Prostate gland (tissue), 2 donors: ENCODE measurements around the gene NEK2.

Source experiments
- POLR2A ChIP-seq: fragments of 450-650 bp; IDR thresholded peaks from one replicate; pipeline ENCODE4 v1.6.1; 2016; ENCODE audit warnings: antibody characterized with exemption, mild to moderate bottlenecking
- POLR2AphosphoS5 ChIP-seq: sonication (generic); formaldehyde crosslinking; IDR thresholded peaks from one replicate; pipeline ENCODE4 v1.6.1; 2017; ENCODE audit warnings: antibody characterized with exemption
- TF ChIP-seq, protein P1 (sequence below), 4 experiments: fragments of 200-600 bp in 2 of 4; fragments of 450-650 bp in 2 of 4; sonication (generic) in 2 of 4; IDR thresholded peaks; 1 replicate in 3 of 4; 2 replicates in 1 of 4; pipeline ENCODE4 v1.5.1; 2016 to 2019; ENCODE audit warnings: antibody characterized with exemption in 4 of 4, mild to moderate bottlenecking in 2 of 4, moderate library complexity in 2 of 4

DNA sequence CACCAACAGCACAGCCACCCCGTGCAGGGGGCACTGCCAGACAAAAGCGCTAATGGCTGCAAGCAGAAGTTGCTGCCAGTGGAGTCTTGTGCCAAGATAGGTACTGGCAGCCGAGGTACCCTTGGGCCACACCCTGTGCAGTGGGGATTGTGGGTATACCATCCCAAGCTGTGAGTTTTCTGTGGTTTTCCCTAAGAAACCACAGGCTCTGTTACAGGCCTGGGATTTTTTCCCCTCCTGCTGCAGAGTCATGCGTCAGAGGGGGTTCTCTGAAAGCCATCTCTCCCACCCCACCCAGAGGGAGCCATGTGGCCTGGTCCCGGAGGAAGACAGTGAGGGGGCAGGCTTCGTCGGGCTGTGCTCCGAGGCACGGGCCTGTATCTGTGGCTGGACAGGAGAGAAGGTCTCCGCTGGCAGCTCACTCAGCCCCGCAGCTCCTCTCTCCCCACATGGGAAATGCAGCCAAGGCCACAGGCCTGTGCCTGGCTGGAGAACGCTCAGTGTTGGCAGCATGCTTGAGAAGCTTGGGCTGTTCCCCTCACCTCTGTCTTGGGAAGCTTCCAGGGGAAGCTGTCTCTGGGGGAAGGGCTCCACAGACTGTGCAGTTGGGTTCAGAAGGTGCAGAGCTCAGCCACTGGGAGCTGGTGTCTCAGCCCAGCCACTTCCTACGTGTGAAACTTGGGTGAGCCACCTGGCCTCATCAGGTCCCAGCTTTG, 42.5 kb downstream of the NEK2 start:
- TF ChIP-seq POLR2A (no peak), POLR2AphosphoS5 (peak; percentile 62)
- TF ChIP-seq, protein P1, sequence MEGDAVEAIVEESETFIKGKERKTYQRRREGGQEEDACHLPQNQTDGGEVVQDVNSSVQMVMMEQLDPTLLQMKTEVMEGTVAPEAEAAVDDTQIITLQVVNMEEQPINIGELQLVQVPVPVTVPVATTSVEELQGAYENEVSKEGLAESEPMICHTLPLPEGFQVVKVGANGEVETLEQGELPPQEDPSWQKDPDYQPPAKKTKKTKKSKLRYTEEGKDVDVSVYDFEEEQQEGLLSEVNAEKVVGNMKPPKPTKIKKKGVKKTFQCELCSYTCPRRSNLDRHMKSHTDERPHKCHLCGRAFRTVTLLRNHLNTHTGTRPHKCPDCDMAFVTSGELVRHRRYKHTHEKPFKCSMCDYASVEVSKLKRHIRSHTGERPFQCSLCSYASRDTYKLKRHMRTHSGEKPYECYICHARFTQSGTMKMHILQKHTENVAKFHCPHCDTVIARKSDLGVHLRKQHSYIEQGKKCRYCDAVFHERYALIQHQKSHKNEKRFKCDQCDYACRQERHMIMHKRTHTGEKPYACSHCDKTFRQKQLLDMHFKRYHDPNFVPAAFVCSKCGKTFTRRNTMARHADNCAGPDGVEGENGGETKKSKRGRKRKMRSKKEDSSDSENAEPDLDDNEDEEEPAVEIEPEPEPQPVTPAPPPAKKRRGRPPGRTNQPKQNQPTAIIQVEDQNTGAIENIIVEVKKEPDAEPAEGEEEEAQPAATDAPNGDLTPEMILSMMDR (IDR thresholded peaks at IDR 0.05): no peak
